IPS-15b (cell line): ENCODE data around the gene CTU1.

Source experiments
- H3K27me3 ChIP-seq: one replicate; pipeline ENCODE4 v1.6.1; 2013; ENCODE audit warnings: low read length; ENCODE audit not compliant: control insufficient read depth, insufficient read depth
- H3K36me3 ChIP-seq: one replicate; pipeline ENCODE4 v1.6.1; 2013; ENCODE audit warnings: low read length; ENCODE audit not compliant: control insufficient read depth, insufficient read depth
- H3K4me1 ChIP-seq: one replicate; pipeline ENCODE4 v1.6.1; 2013; ENCODE audit warnings: mild to moderate bottlenecking, low read length; ENCODE audit not compliant: control insufficient read depth, insufficient read depth
- H3K4me3 ChIP-seq: one replicate; pipeline ENCODE4 v1.5.1; 2013; ENCODE audit warnings: low read depth, low read length
- H3K9ac ChIP-seq: one replicate; pipeline ENCODE4 v1.6.1; 2013; ENCODE audit warnings: low read depth, mild to moderate bottlenecking, low read length
- H3K9me3 ChIP-seq: one replicate; pipeline ENCODE4 v1.6.1; 2013; ENCODE audit warnings: mild to moderate bottlenecking, low read length; ENCODE audit not compliant: control insufficient read depth, insufficient read depth

The CTU1 gene

DNA sequence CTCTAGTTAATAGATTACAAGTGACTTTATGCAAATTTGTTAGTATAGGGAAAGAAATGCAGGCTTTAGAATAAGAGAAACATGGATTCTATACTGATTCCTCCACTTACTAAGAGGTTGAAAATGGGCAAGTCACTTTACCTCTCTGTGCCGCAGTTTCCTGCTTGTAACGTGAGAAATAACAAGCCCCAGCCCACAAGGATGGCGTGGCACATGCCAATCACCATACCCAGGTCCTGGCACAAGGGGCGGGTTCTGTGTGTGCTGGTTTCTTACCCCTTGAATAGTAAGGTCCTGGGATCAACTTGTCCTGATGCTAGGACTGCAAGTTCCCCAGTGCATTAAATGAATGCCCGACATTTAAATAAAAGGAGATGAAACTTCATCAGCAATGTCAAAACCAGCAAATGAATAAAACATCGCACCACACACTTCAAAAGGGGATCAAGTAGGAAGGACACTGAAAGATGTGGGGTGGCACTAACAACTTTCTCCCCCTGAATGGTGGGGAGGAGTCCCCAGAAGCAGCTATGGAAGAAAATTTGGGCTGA is 8.6 kb upstream of the CTU1 start:
- Histone ChIP-seq H3K9ac (no peak overlapping the region), H3K9me3 (no peaks in the 10 kb centered on the region), H3K4me1 (no peaks in the 10 kb centered on the region), H3K4me3 (no peak overlapping the region), H3K27me3 (peaks cover 15% of the 10 kb centered on the region), H3K36me3 (no peaks in the 10 kb centered on the region)

DNA sequence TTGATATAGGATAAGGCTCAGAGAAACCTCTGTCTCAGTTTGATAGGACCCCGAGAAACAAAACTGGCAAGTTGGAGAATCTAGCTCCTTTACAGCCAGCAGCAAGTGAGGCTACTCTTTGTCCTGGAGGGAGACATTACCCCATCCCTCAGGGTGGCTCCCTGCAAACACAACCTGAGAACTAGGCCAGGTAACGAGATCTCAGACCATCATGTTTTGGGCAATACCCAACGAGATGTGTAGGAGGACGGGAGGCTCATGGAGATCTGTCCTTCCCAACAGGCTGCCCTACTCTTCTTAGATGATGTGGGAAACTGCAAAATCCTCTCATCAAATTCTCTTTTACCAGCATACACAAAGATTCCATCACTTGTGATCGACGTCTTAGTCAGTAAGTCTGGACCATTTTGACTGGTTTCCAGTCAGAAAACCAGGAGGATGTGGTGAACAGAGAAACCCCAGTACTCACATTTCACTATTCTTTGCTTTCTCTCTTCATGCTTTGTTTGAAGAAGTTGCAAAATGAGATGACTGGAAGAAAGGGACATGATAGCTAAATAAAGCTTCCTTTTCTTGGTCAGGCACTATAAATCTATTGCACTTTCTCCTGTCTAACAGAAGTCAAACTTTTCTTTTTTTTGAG is 6.0 kb upstream of the CTU1 start:
- H3K4me1 ChIP-seq, result no peaks in the 10 kb centered on the region
- no peak overlapping the region for H3K9ac ChIP-seq
- no peaks in the 10 kb centered on the region for H3K36me3 ChIP-seq
- no peak overlapping the region for H3K4me3 ChIP-seq
- no peaks in the 10 kb centered on the region for H3K9me3 ChIP-seq
- H3K27me3 ChIP-seq, result peaks cover 22% of the 10 kb centered on the region

DNA sequence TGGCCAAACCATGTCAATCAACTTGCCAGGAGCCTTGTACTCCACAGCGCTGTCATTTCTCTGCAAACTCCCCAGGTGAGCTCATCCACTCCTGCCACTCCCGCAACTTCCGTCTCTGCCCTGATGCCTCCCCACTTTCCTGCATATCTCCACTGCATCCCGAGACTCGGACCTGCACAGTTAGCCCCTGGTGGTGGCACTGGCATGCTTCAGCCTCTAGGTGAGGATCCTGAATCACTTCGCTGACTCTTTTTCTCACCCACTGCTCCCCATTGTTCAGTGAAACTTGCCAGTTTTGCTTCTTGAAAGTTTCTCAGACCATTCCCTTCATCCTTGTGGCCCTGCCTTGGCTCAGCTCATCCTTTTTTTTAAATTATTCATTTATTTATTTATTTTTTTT is 3.4 kb upstream of the CTU1 start:
- Histone ChIP-seq H3K9ac (no peak overlapping the region), H3K36me3 (no peaks in the 10 kb centered on the region), H3K9me3 (no peaks in the 10 kb centered on the region), H3K4me1 (peaks cover 2% of the 10 kb centered on the region), H3K4me3 (no peak overlapping the region), H3K27me3 (peaks cover 25% of the 10 kb centered on the region)

DNA sequence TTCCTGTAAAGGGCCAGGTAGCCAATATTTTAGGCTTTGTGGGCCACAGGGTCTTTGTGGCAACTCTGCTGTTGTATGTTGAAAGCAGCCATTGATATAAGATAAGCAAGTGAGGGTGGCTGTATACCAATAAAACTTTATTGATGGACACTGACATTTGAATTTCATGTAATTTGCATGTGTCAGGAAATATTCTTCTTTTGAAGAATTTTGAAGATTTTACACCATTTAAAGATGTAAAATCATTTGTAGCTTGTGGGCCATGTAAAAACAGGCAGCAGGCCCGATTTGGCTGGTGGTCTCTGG is 2.4 kb upstream of the CTU1 start:
- peaks cover 25% of the 10 kb centered on the region for H3K27me3 ChIP-seq
- H3K4me3 ChIP-seq, result no peak overlapping the region
- H3K4me1 ChIP-seq, result peaks cover 2% of the 10 kb centered on the region
- no peaks in the 10 kb centered on the region for H3K36me3 ChIP-seq
- H3K9me3 ChIP-seq, result no peaks in the 10 kb centered on the region
- H3K9ac ChIP-seq, result no peak overlapping the region

DNA sequence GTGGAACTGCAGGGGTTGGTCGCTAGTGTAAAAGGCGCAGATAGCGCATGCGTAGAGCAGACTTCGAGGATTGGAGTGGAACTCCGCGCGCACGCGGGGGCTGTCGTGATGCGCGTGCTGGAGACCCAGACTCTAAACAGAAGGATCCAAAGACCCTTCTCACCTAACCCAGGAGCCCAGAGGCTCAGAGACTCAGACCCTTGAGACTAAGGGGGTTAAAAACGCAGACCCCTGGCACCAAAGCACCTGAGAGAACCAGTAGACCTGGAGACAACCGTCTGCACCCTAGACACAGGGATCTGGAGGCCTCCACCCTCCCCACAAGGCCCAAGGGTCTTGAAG is 567 bp upstream of the CTU1 start:
- Histone ChIP-seq H3K9me3 (no peaks in the 10 kb centered on the region), H3K27me3 (peaks cover 21% of the 10 kb centered on the region), H3K4me1 (peaks cover 2% of the 10 kb centered on the region), H3K36me3 (no peaks in the 10 kb centered on the region), H3K9ac (no peak overlapping the region), H3K4me3 (peak overlapping the region; percentile 96)

DNA sequence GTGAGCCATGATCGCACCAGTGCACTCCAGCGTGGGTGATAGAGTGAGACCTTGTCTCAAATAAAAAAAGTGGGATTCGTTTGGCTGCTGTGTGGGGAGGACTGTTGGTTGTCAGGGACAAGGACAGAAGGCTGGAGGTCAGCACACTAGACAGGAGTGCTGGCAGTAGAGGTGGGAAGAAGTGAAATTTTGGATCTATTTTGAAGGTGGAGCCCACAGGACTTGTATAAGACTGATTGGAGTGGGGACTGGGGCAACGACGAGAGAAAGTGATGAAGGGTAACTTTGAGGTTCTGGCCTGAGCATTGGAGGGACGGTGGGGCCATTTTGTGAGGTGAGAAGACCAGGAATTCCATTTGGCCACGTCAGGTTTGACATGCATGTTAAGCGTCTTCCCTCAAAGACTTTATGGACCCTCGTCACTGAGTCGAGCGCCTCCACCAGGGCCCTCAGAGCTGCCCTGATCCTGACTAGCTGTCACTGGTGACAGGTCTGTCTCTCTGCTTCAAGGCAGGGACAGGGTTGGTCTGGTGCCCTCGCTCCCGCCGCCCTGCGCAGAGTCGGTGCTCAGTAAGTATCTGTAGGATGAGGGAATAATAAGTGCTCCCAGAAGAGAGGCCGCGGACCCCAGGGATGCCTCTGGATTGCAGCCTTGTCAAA is 673 bp downstream of the CTU1 start:
- no peaks in the 10 kb centered on the region for H3K9me3 ChIP-seq
- H3K36me3 ChIP-seq, result no peaks in the 10 kb centered on the region
- peaks cover 15% of the 10 kb centered on the region for H3K27me3 ChIP-seq
- H3K4me1 ChIP-seq, result peaks cover 2% of the 10 kb centered on the region
- peak overlapping the region; percentile 96 for H3K4me3 ChIP-seq
- no peak overlapping the region for H3K9ac ChIP-seq

DNA sequence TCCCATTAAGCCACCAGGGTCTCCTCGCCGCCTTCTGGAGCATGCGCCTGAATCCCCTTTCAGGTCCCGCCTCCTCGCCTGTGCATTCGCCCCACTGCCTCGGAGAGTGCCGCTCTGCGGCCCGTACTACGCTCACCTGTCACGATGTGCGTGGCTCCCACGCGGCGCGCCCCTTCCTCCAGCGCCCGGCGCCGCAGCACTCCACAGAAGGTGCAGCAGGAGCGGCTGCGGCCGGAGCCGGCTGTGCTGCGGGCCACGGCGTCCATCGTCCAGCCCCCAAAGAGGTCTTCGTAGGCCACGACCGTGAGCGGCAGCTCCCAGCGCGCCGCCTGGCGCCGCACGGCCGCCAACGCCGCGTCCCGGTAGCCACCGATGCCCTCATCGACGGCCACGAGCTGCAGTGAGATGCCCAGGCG is 4.3 kb downstream of the CTU1 start:
- no peak overlapping the region for H3K4me3 ChIP-seq
- no peak overlapping the region for H3K9ac ChIP-seq
- peaks cover 2% of the 10 kb centered on the region for H3K27me3 ChIP-seq
- peaks cover 3% of the 10 kb centered on the region for H3K36me3 ChIP-seq
- H3K4me1 ChIP-seq, result peaks cover 8% of the 10 kb centered on the region
- no peaks in the 10 kb centered on the region for H3K9me3 ChIP-seq

DNA sequence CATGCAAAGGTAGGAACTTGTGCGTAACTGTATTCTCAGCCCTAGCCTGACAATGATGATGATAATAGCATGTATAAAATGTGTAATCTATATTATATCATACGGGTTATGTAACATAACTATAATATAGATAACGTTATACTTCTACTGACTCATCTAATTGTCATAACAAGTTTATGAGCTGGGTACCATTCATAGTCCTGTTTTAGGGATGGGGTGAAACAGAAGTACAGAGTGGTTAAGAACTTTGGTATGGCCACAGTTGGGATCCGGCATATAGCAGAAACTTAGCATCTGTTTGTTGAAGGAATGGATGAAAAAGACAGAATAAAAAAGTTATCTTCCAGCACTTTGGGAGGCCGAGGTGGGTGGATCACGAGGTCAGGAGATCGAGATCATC is 5.2 kb downstream of the CTU1 start:
- Histone ChIP-seq H3K9me3 (no peaks in the 10 kb centered on the region), H3K27me3 (no peaks in the 10 kb centered on the region), H3K36me3 (peaks cover 3% of the 10 kb centered on the region), H3K4me3 (no peak overlapping the region), H3K9ac (no peak overlapping the region), H3K4me1 (peaks cover 8% of the 10 kb centered on the region)

DNA sequence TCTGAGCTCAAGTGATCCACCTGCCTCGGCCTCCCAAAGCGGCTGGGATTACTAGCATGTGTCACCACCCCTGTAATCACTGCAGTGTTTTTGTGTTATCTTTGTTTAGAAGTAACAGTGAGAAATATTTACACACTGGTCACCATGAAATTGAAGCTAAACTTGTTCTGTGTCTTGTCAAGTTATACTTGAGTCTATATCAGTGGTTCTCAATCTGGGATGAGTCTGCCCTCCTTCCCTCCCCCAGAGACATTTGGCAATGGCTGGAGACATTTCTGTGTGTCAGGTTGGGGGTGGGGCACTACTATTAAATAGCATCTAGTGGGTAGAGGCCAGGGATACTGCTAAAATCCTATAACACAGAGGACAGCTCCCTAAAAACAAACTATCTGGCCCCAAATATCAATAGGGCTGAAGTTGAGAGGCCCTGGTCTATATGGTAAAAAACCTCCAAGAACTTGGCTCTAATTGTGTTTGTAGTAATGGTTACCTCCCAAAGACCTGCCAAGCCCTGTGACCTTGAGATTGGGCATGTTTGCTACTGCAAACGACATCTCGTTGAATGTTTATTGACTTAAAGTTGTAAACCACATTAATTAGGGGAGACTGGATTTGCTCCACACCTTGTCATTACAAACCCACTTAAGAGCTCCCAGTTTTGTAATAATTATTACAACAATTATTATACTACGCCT is 6.9 kb downstream of the CTU1 start:
- Histone ChIP-seq H3K9ac (no peak overlapping the region), H3K4me3 (no peak overlapping the region), H3K4me1 (peaks cover 9% of the 10 kb centered on the region), H3K36me3 (peaks cover 3% of the 10 kb centered on the region), H3K27me3 (no peaks in the 10 kb centered on the region), H3K9me3 (no peaks in the 10 kb centered on the region)

DNA sequence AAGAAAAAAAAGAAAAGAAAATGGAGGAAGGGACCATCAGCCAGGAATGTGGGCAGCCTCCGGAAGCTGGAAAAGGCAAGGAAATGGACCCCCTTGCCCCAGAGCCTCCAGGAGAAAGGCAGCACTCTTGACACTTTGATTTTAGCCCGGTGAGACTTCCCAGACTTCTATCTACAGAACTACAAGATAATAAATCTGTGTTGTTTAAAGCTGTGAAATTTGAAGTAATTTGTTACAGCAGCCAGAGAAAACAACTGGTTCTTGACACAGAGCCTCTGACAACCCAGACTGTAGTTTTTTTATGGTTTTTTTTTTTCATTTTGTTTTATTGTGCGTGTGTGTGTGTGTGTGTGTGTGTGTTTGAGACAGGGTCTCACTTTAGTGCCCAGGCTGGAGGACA is 7.6 kb downstream of the CTU1 start:
- Histone ChIP-seq H3K9ac (no peak overlapping the region), H3K4me1 (peaks cover 9% of the 10 kb centered on the region), H3K4me3 (no peak overlapping the region), H3K27me3 (no peaks in the 10 kb centered on the region), H3K9me3 (no peaks in the 10 kb centered on the region), H3K36me3 (peaks cover 3% of the 10 kb centered on the region)

DNA sequence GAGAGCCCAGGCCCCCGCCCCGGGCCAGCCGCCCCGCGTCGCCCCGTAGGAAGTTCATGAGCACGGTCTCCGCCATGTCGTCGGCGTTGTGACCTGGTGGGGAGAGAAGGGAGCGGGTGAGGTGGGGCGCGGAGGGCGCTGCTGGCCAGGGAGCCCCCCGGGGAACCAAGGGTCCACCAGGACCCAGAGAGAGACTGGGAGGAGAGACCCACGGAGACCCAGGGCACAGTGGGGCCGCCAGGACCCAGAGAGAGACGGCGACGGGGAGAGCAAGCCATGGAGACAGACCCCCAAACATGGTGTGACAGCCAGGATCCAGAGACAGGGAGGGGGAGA is 9.2 kb downstream of the CTU1 start:
- Histone ChIP-seq H3K4me1 (peaks cover 12% of the 10 kb centered on the region), H3K9me3 (no peaks in the 10 kb centered on the region), H3K4me3 (peak overlapping the region; percentile 50), H3K27me3 (no peaks in the 10 kb centered on the region), H3K36me3 (peaks cover 3% of the 10 kb centered on the region), H3K9ac (peak overlapping the region; percentile 28)
